Hepatocyte (in vitro differentiated cells): Measurements from ENCODE around the gene DMD. TPM values are rescaled to one million over a fixed set of nuclear protein-coding genes. Genes with fewer than 3 reads are reported as not detected.

ENCODE experiments used
- DNase-seq: peaks from one replicate; pipeline ENCODE4 v3.0.0-alpha.2; 2016; ENCODE audit warnings: low spot score
- H2AFZ ChIP-seq: fragments of 200-600 bp; sonication (generic); 2 replicates; pipeline ENCODE4 v1.6.0; 2016; ENCODE audit warnings: antibody characterized with exemption, mild to moderate bottlenecking
- H3K27ac ChIP-seq: fragments of 200-600 bp; sonication (generic); 2 replicates; pipeline ENCODE4 v1.5.1; 2016; ENCODE audit warnings: mild to moderate bottlenecking
- H3K27me3 ChIP-seq: fragments of 200-600 bp; sonication (generic); 2 replicates; pipeline ENCODE4 v1.6.1; 2016
- H3K36me3 ChIP-seq: fragments of 200-600 bp; sonication (generic); replicated peaks from 2 replicates; pipeline ENCODE4 v1.5.1; 2016; ENCODE audit warnings: low read depth; ENCODE audit not compliant: insufficient read depth
- H3K4me1 ChIP-seq: fragments of 200-600 bp; sonication (generic); 2 replicates; pipeline ENCODE4 v1.5.1; 2016; ENCODE audit warnings: mild to moderate bottlenecking, moderate library complexity; ENCODE audit not compliant: insufficient read depth
- H3K4me2 ChIP-seq: fragments of 200-600 bp; sonication (generic); 2 replicates; pipeline ENCODE4 v1.6.0; 2016
- H3K4me3 ChIP-seq: fragments of 200-600 bp; sonication (generic); 2 replicates; pipeline ENCODE4 v1.5.1; 2016; ENCODE audit warnings: mild to moderate bottlenecking
- H3K79me2 ChIP-seq: fragments of 200-600 bp; sonication (generic); 2 replicates; pipeline ENCODE4 v1.6.0; 2017; ENCODE audit warnings: mild to moderate bottlenecking
- H3K9me2 ChIP-seq: fragments of 200-600 bp; sonication (generic); replicated peaks from 2 replicates; pipeline ENCODE4 v1.6.0; 2017; ENCODE audit warnings: mild to moderate bottlenecking; ENCODE audit not compliant: insufficient read depth
- H3K9me3 ChIP-seq: fragments of 200-600 bp; sonication (generic); 2 replicates; pipeline ENCODE4 v1.5.1; 2016; ENCODE audit warnings: low read depth, mild to moderate bottlenecking
- H4K20me1 ChIP-seq: fragments of 200-600 bp; sonication (generic); 2 replicates; pipeline ENCODE4 v1.6.0; 2016; ENCODE audit warnings: mild to moderate bottlenecking; ENCODE audit not compliant: insufficient read depth, poor library complexity, severe bottlenecking
- EZH2 ChIP-seq: fragments of 200-600 bp; sonication (generic); IDR thresholded peaks from 2 replicates; pipeline ENCODE4 v1.6.1; 2016; ENCODE audit warnings: antibody characterized with exemption, mild to moderate bottlenecking, borderline replicate concordance
- EZH2phosphoT487 ChIP-seq: fragments of 200-600 bp; sonication (generic); IDR thresholded peaks from one replicate; pipeline ENCODE4 v1.6.1; 2018; ENCODE audit warnings: antibody characterized with exemption, mild to moderate bottlenecking, low read depth, moderate library complexity; ENCODE audit not compliant: unreplicated experiment, severe bottlenecking
- WGBS: methylation state at CpG from one replicate; pipeline ENCODE4 v1.1.6; 2016; ENCODE audit warnings: low lambda C conversion rate; ENCODE audit errors: missing lambda C conversion rate; 5-methylcytosine and 5-hydroxymethylcytosine counted together
- polyA plus RNA-seq: library from polyadenylated mRNA; unstranded; fragments of >200 nt; fragmentation: Nextera tagmentation; extraction: Ambion mirVana; gene quantifications from 2 replicates; pipeline ENCODE4 v1.2.1, GENCODE V29; 2016
- total RNA-seq: library from RNA; depleted of rRNA; stranded (reverse); fragments of >200 nt; gene quantifications from 2 replicates; pipeline ENCODE4 v1.2.3, GENCODE V29; 2014
- TF ChIP-seq, protein P1 (sequence below): fragments of 200-600 bp; sonication (generic); IDR thresholded peaks from 2 replicates; pipeline ENCODE4 v1.5.1; 2016; ENCODE audit warnings: antibody characterized with exemption, mild to moderate bottlenecking; ENCODE audit not compliant: poor library complexity

The DMD gene
- total and polyA plus RNA-seq, 2 experiments from 2014 or later, result 14.2 to 27.8 TPM

DNA sequence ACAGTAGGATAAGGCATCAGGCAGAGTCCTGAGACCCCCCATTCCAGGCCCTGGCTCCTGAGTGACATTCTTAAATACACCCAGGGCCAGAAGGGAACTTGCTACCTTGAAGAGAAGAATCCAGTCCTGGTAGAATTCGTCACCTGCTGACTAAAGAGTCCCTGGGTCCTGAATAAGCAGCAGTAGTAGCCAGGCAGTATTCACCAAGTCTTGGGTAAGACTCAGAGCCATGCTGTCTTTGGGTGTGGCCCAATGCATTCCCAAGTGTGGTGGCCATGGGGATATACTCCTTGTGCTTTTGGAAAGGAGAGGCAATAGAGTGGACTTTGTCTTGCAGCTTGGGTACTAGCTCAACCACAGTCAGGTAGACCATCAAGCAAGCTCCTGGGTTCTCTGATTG lies 359.1 kb downstream of the DMD start:
- Histone ChIP-seq H3K9me3 (no peaks in the 10 kb centered on the region), H3K27me3 (no peaks in the 10 kb centered on the region), H3K4me1 (no peaks in the 10 kb centered on the region), H3K27ac (no peak overlapping the region), H3K9me2 (no peaks in the 10 kb centered on the region), H3K79me2 (no peaks in the 10 kb centered on the region), H3K4me2 (no peak overlapping the region), H2AFZ (no peak overlapping the region), H3K4me3 (no peak overlapping the region), H3K36me3 (no peaks in the 10 kb centered on the region), H4K20me1 (no peaks in the 10 kb centered on the region)
- no peak for DNase-seq
- TF ChIP-seq EZH2phosphoT487, result no peak
- TF ChIP-seq EZH2, result no peak
- TF ChIP-seq, protein P1, sequence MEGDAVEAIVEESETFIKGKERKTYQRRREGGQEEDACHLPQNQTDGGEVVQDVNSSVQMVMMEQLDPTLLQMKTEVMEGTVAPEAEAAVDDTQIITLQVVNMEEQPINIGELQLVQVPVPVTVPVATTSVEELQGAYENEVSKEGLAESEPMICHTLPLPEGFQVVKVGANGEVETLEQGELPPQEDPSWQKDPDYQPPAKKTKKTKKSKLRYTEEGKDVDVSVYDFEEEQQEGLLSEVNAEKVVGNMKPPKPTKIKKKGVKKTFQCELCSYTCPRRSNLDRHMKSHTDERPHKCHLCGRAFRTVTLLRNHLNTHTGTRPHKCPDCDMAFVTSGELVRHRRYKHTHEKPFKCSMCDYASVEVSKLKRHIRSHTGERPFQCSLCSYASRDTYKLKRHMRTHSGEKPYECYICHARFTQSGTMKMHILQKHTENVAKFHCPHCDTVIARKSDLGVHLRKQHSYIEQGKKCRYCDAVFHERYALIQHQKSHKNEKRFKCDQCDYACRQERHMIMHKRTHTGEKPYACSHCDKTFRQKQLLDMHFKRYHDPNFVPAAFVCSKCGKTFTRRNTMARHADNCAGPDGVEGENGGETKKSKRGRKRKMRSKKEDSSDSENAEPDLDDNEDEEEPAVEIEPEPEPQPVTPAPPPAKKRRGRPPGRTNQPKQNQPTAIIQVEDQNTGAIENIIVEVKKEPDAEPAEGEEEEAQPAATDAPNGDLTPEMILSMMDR, result no peak
- 88% methylated on average over 1 of the region's 1 CpG for WGBS

DNA sequence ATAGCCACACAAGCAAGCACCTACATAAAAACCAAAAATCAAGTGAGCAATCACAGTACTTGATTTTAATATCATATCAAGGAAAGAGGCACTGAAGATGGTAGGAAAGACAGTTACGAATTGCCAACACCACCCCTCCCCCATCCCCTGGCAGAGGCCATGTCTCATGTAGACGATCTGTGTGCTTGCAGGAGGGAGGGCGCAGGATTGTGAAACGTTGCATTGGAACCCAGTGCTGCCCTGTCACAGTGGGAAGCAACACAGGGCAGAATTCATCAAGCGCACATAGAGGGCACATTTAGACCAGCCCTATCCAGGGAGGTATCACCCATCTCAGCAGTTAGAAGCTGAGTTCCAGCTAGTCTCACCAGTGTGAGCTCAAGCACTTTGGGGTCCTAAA lies 359.8 kb downstream of the DMD start:
- Histone ChIP-seq H3K27me3 (no peaks in the 10 kb centered on the region), H3K36me3 (no peaks in the 10 kb centered on the region), H4K20me1 (no peaks in the 10 kb centered on the region), H3K9me2 (no peaks in the 10 kb centered on the region), H3K9me3 (no peaks in the 10 kb centered on the region), H3K79me2 (no peaks in the 10 kb centered on the region), H3K4me1 (no peaks in the 10 kb centered on the region), H3K4me3 (no peak overlapping the region), H3K27ac (no peak overlapping the region), H3K4me2 (no peak overlapping the region), H2AFZ (no peak overlapping the region)
- DNase-seq, result no peak
- TF ChIP-seq, protein P1, result no peak
- TF ChIP-seq EZH2phosphoT487 (no peak), EZH2 (no peak)
- 93% methylated on average over 5 of the region's 5 CpGs for WGBS

GRCh38 chrX:32847921-32848320 lies 363.4 kb downstream of the DMD start:
- no peak overlapping the region for H3K4me3 ChIP-seq
- 95% methylated on average over 5 of the region's 5 CpGs for WGBS
- no peak for DNase-seq
- TF ChIP-seq EZH2phosphoT487, result no peak
- no peak for TF ChIP-seq EZH2
- TF ChIP-seq, protein P1, result no peak
- H3K36me3 ChIP-seq, result no peaks in the 10 kb centered on the region
- H3K27ac ChIP-seq, result no peak overlapping the region
- no peaks in the 10 kb centered on the region for H3K9me2 ChIP-seq
- no peaks in the 10 kb centered on the region for H4K20me1 ChIP-seq
- H3K79me2 ChIP-seq, result no peaks in the 10 kb centered on the region
- no peaks in the 10 kb centered on the region for H3K27me3 ChIP-seq
- no peaks in the 10 kb centered on the region for H3K9me3 ChIP-seq
- no peak overlapping the region for H3K4me2 ChIP-seq
- H2AFZ ChIP-seq, result no peak overlapping the region
- no peaks in the 10 kb centered on the region for H3K4me1 ChIP-seq

- DNase-seq, result no peak
- Histone ChIP-seq H3K4me1 (no peaks in the 10 kb centered on the region), H3K27ac (no peak overlapping the region), H3K4me3 (no peak overlapping the region), H3K9me3 (no peaks in the 10 kb centered on the region), H3K9me2 (no peaks in the 10 kb centered on the region), H3K36me3 (no peaks in the 10 kb centered on the region), H3K4me2 (no peak overlapping the region), H3K79me2 (no peaks in the 10 kb centered on the region), H2AFZ (no peak overlapping the region), H4K20me1 (no peaks in the 10 kb centered on the region), H3K27me3 (no peaks in the 10 kb centered on the region)
- 87% methylated on average over 4 of the region's 4 CpGs for WGBS
- TF ChIP-seq EZH2 (no peak), EZH2phosphoT487 (no peak)
- TF ChIP-seq, protein P1, result no peak
Observed at GRCh38 chrX:32842053-32842452, 369.3 kb downstream of the DMD start.
